ENCODE measurements around the gene SF3A1. TPM values are rescaled to one million over a fixed set of nuclear protein-coding genes. Genes with fewer than 3 reads are reported as not detected.

The SF3A1 gene
- total RNA-seq, 1 donor from 2014 or later = 54.8 TPM

DNA sequence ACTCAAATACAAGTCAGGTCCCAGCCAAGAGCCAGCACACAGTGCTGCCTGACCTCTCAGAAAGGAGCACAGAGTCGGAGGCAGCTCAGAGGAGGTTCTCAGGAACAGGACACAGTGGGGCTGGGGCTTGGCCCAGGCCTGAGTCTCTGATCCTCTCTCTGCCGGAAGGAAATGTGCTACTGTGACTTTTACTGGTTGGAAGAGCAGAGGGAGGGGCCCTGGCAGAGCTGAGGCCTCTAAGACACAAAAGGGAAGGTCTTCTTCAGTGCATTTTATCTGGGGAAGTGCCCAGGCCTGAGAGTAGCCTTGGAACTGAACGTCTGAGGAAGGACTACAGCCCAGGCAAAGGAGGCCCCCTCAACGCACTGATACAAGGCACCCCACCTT lies 51.2 kb downstream of the SF3A1 start:
- DNase-seq (ENCODE audit: low read depth) = no peak
- Histone ChIP-seq H3K27me3 (ENCODE audit: control insufficient read depth, insufficient read depth, low read length) (no peaks in the 10 kb centered on the region), H3K4me3 (ENCODE audit: low read depth, low read length) (no peak overlapping the region), H3K36me3 (ENCODE audit: control insufficient read depth, insufficient read depth, low read length) (no peaks in the 10 kb centered on the region)
- TF ChIP-seq, protein P1, sequence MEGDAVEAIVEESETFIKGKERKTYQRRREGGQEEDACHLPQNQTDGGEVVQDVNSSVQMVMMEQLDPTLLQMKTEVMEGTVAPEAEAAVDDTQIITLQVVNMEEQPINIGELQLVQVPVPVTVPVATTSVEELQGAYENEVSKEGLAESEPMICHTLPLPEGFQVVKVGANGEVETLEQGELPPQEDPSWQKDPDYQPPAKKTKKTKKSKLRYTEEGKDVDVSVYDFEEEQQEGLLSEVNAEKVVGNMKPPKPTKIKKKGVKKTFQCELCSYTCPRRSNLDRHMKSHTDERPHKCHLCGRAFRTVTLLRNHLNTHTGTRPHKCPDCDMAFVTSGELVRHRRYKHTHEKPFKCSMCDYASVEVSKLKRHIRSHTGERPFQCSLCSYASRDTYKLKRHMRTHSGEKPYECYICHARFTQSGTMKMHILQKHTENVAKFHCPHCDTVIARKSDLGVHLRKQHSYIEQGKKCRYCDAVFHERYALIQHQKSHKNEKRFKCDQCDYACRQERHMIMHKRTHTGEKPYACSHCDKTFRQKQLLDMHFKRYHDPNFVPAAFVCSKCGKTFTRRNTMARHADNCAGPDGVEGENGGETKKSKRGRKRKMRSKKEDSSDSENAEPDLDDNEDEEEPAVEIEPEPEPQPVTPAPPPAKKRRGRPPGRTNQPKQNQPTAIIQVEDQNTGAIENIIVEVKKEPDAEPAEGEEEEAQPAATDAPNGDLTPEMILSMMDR (IDR thresholded peaks at IDR 0.05; ENCODE audit: insufficient read depth, low read length, poor library complexity, severe bottlenecking) = no peak

DNA sequence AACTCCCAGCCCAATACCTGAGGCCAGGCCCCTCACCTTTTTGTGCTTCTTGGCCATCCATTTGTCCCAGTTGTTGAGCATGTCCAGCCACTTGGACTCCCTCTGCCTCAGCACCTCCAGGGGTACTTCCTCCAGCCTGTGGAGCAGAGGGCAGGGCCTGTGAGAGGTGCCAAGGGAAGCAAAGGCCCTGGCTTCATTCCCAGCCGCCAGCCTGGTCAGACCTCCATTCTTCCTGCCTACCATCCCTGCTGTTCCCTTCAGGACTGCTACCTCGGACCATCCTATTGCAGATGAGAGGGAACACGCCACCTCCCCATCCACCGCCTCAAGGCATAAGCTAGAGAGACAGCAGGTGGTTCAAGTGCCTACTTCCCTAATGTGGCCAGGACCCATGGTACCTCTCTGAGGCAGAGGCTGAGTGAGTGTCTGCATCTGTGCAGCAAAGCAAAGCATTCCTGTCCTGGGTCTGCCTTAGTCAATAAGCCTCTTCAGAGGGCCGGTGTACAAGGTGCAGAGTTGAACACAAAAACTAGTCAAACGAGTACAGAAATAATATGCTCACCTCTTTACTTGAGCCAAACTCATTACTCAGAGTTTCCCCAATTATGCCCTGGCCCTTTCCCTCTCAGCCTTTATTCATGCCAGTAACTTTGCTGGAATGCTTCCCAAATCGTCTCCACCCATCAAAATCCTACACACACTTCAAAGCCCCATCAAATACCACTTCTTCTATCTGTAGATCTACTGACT lies 52.0 kb downstream of the SF3A1 start:
- no peak for DNase-seq (ENCODE audit: low read depth)

DNA sequence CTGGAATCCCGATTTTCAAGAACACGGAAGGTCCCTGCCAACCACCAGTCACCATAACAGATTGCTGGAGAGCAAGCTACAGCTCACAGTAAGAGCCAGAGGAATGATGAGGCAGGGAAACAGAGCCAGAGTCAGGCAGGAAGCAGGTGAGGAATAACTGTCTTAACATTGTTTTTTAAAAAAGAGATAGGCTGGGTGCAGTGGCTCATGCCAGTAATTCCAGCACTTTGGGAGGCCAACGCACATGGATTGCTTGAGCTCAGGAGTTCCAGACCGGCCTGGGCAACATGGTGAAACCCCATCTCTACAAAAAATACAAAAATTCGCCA lies 53.9 kb downstream of the SF3A1 start:
- H3K36me3 ChIP-seq (ENCODE audit: control insufficient read depth, insufficient read depth, low read length) = no peaks in the 10 kb centered on the region
- no peak overlapping the region for H3K4me3 ChIP-seq (ENCODE audit: low read depth, low read length)
- TF ChIP-seq, protein P1 (IDR thresholded peaks at IDR 0.05; ENCODE audit: insufficient read depth, low read length, poor library complexity, severe bottlenecking) = no peak
- no peaks in the 10 kb centered on the region for H3K27me3 ChIP-seq (ENCODE audit: control insufficient read depth, insufficient read depth, low read length)
- DNase-seq (ENCODE audit: low read depth) = no peak

More for the DNA sequence above, 52.0 kb downstream of the SF3A1 start:
- H3K27me3 ChIP-seq (ENCODE audit: control insufficient read depth, insufficient read depth, low read length) = no peaks in the 10 kb centered on the region
- no peaks in the 10 kb centered on the region for H3K36me3 ChIP-seq (ENCODE audit: control insufficient read depth, insufficient read depth, low read length)
- H3K4me3 ChIP-seq (ENCODE audit: low read depth, low read length) = no peak overlapping the region
- TF ChIP-seq, protein P1 (IDR thresholded peaks at IDR 0.05; ENCODE audit: insufficient read depth, low read length, poor library complexity, severe bottlenecking) = no peak

DNA sequence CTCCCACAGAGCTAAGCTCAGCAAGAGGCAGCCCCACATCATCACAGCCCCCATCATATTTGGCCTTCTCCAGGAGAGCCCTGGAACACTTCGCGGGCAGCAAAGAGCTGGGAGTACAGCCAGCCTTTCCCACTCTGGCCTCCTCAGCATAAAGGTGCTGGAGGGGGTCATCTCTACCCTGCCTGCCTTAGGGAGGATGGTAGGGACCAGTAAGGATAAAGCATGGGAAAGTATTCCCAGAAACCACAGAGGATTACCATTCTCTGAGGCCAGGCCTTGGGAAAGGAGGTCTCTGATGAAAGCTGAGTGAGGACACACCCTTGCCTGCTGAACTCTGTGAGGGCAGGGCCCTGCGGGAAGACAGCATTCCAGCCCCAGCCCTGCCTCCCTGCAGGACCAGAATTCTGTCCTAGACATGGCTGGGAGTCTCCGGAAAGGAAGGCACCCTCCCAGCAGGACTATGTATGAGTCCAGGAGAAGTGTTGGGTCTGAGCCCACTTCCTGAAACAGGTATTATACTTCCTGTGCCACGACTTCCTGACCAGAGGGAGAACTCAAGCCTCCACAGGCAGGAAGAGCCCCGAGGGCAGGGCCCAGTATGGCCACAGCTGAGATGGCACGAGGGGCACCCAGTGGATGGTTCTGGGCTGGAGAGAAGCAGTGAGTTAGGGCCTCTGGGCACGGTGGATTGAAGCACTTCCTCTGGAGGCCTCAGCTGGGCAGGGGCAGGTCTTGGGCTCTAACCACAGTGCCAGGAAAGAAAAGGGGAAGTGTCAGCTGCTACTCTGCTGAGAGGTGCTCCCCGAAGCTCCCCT lies 54.5 kb downstream of the SF3A1 start:
- Histone ChIP-seq H3K4me3 (ENCODE audit: low read depth, low read length) (no peak overlapping the region), H3K27me3 (ENCODE audit: control insufficient read depth, insufficient read depth, low read length) (no peaks in the 10 kb centered on the region), H3K36me3 (ENCODE audit: control insufficient read depth, insufficient read depth, low read length) (no peaks in the 10 kb centered on the region)
- DNase-seq (ENCODE audit: low read depth) = no peak
- TF ChIP-seq, protein P1 (IDR thresholded peaks at IDR 0.05; ENCODE audit: insufficient read depth, low read length, poor library complexity, severe bottlenecking) = no peak

DNA sequence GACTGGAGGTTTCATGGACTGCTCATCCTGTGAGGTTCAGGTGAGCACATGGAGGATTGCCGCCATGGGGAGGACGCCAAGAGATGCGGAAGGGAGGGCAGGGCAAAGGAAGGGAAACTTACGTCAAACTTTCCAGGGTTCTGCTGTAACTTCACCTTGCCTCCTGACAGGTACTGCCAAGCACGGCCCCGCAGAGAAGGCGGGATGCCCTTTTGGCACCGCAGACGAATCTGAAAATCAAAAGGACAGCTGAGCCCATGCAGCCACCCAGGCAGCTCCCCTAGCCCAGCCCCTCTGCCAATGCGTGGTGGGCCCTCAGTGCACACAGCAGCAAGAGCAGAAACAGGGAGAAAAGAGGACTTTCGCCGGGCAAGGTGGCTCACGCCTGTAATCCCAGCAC lies 57.4 kb downstream of the SF3A1 start:
- Histone ChIP-seq H3K27me3 (ENCODE audit: control insufficient read depth, insufficient read depth, low read length) (no peaks in the 10 kb centered on the region), H3K4me3 (ENCODE audit: low read depth, low read length) (no peak overlapping the region), H3K36me3 (ENCODE audit: control insufficient read depth, insufficient read depth, low read length) (no peaks in the 10 kb centered on the region)
- DNase-seq (ENCODE audit: low read depth) = no peak
- TF ChIP-seq, protein P1 (IDR thresholded peaks at IDR 0.05; ENCODE audit: insufficient read depth, low read length, poor library complexity, severe bottlenecking) = no peak

Measured in kidney epithelial cell (primary cell).